Right lung (tissue), 5 donors: ENCODE data around the gene PRCP. TPM values are rescaled to one million over a fixed set of nuclear protein-coding genes. Genes with fewer than 3 reads are reported as not detected.
"Not testable (repeated sequence)": the region's sequence is repeated elsewhere in the genome, so short reads cannot be mapped to it uniquely, and the experiment has no call there.

ENCODE experiments used
- DNase-seq, 2 donors: peaks; one replicate each; pipeline ENCODE4 v3.0.0-alpha.2; 2013
- polyA plus RNA-seq, 5 donors: library from polyadenylated mRNA; unstranded; fragments of 120-200 nt; gene quantifications; one replicate each; pipeline versions ENCODE4 v1.2.1 to v1.2.3, GENCODE V29; 2013; ENCODE audit warnings: inconsistent platforms in 1 of 5, low replicate concordance in 1 of 5; ENCODE audit not compliant: insufficient read length in 5 of 5, insufficient read depth in 1 of 5

Gene PRCP
- polyA plus RNA-seq, 5 donors, result 220 to 261 (median 238) TPM

GRCh38 chr11:82874646-82875523, 25.3 kb downstream of the PRCP start:
- DNase-seq, result no peak

GRCh38 chr11:82873919-82874333, 26.3 kb downstream of the PRCP start:
- DNase-seq, result no peak

GRCh38 chr11:82872377-82873150, 27.7 kb downstream of the PRCP start:
- DNase-seq, result no peak

- no peak for DNase-seq
Measured at GRCh38 chr11:82871646-82872045, 28.6 kb downstream of the PRCP start.

- no peak for DNase-seq
Measured at GRCh38 chr11:82869657-82870056, 30.6 kb downstream of the PRCP start.

GRCh38 chr11:82867495-82868082, 32.6 kb downstream of the PRCP start:
- peak; percentile 58 to 69 for DNase-seq

GRCh38 chr11:82865841-82866240, 34.4 kb downstream of the PRCP start:
- DNase-seq, result no peak

- no peak for DNase-seq
Measured at GRCh38 chr11:82864268-82864667, 36.0 kb downstream of the PRCP start.

GRCh38 chr11:82863209-82863608, 37.0 kb downstream of the PRCP start:
- no peak for DNase-seq

GRCh38 chr11:82862379-82862778, 37.9 kb downstream of the PRCP start:
- no peak for DNase-seq

GRCh38 chr11:82859750-82860149, 40.5 kb downstream of the PRCP start:
- no peak for DNase-seq

- DNase-seq, result no peak
Measured at GRCh38 chr11:82858556-82859091, 41.6 kb downstream of the PRCP start.

GRCh38 chr11:82858133-82858532, 42.1 kb downstream of the PRCP start:
- no peak for DNase-seq

- DNase-seq, result no peak
Measured at GRCh38 chr11:82857145-82857544, 43.1 kb downstream of the PRCP start.

GRCh38 chr11:82855616-82856015, 44.6 kb downstream of the PRCP start:
- no peak for DNase-seq

- DNase-seq, result not testable (repeated sequence)
Measured at GRCh38 chr11:82854916-82855315, 45.3 kb downstream of the PRCP start.

- no peak for DNase-seq
Measured at GRCh38 chr11:82854242-82854641, 46.0 kb downstream of the PRCP start.

- DNase-seq, result no peak
Measured at GRCh38 chr11:82848829-82849228, 51.4 kb downstream of the PRCP start.

- DNase-seq, result no peak
Measured at GRCh38 chr11:82845356-82846353, 54.6 kb downstream of the PRCP start.

- no peak for DNase-seq
Measured at GRCh38 chr11:82843057-82843795, 57.0 kb downstream of the PRCP start.
